Measurements from ENCODE around the gene ZNF652.

DNA sequence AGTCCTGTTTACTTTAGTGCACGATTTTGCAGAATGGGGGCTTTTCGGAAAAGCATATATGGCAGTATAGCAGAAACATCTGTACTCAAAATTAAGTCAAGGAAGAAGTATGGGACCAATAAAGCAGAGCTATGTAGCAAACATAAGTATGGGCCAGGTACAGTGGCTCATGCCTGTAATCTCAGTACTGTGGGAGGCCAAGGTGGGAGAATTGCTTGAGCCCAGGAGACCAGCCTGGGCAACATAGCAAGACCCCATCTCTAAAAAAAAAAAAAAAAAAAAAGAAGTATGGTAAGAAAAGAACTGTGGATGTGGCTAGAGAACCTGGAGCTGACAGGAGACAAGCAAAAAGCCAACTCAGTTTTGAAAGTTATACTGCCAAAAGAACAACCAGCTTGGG, 36.1 kb downstream of the ZNF652 start:
- no peak for TF ChIP-seq CTCF (IDR thresholded peaks at IDR 0.05; ENCODE audit: low read length)
- no peak for TF ChIP-seq EZH2 (IDR thresholded peaks at IDR 0.05; ENCODE audit: borderline replicate concordance, low read length)

Measured in OCI-LY1 (cell line).